ENCODE measurements around the gene SLC25A26.

SLC25A26 gene

DNA sequence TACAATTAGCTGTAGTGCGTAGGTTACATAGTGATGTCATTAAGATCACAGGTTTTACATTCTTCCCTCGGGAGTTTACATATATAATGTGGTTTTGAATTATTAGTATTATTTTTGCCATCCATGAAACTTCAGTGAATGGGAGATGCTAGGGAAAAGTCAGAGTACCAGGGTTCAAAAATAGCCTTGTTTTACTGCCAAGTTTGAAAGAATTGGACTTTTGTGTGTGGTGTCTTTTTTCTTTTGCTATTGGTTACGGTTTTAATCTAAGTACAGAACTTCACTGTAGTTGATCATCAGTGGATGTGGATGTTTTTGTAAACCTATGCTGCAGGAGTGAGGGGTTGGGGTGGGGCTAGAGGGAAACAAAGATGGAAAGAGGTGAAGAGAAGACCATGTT lies 20.7 kb downstream of the SLC25A26 start:
- no peak for TF ChIP-seq EZH2phosphoT487 (IDR thresholded peaks at IDR 0.05; ENCODE audit: borderline replicate concordance, low read length)
- TF ChIP-seq, protein P1, sequence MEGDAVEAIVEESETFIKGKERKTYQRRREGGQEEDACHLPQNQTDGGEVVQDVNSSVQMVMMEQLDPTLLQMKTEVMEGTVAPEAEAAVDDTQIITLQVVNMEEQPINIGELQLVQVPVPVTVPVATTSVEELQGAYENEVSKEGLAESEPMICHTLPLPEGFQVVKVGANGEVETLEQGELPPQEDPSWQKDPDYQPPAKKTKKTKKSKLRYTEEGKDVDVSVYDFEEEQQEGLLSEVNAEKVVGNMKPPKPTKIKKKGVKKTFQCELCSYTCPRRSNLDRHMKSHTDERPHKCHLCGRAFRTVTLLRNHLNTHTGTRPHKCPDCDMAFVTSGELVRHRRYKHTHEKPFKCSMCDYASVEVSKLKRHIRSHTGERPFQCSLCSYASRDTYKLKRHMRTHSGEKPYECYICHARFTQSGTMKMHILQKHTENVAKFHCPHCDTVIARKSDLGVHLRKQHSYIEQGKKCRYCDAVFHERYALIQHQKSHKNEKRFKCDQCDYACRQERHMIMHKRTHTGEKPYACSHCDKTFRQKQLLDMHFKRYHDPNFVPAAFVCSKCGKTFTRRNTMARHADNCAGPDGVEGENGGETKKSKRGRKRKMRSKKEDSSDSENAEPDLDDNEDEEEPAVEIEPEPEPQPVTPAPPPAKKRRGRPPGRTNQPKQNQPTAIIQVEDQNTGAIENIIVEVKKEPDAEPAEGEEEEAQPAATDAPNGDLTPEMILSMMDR (IDR thresholded peaks at IDR 0.05; ENCODE audit: low read depth, low read length, poor library complexity, severe bottlenecking): no peak
- H3K79me2 ChIP-seq (ENCODE audit: control insufficient read depth, low read length): peaks cover under 1% of the 10 kb centered on the region; the same call in 1 of the 2 replicates
- H3K4me2 ChIP-seq (ENCODE audit: low read length): no peak overlapping the region
- no peaks in the 10 kb centered on the region for H3K27me3 ChIP-seq (ENCODE audit: control insufficient read depth, low read length)
- H3K4me3 ChIP-seq (ENCODE audit: low read length): no peak overlapping the region
- H3K36me3 ChIP-seq (ENCODE audit: control insufficient read depth, low read length): peaks cover 38% of the 10 kb centered on the region
- H3F3A ChIP-seq (ENCODE audit: control insufficient read depth, insufficient read depth): no peaks in the 10 kb centered on the region
- H3K4me1 ChIP-seq (ENCODE audit: control insufficient read depth, low read length): no peaks in the 10 kb centered on the region
- no peaks in the 10 kb centered on the region for H4K20me1 ChIP-seq (ENCODE audit: control insufficient read depth, insufficient read depth, low read depth, low read length)
- no peaks in the 10 kb centered on the region for H3K9me2 ChIP-seq (replicated peaks; ENCODE audit: control insufficient read depth, low read length)
- H3K27ac ChIP-seq (ENCODE audit: low read depth, low read length): no peak overlapping the region
- peaks cover 12% of the 10 kb centered on the region; the same call in 1 of the 2 replicates for H3K9me3 ChIP-seq (ENCODE audit: control insufficient read depth, insufficient read depth, low read length)

DNA sequence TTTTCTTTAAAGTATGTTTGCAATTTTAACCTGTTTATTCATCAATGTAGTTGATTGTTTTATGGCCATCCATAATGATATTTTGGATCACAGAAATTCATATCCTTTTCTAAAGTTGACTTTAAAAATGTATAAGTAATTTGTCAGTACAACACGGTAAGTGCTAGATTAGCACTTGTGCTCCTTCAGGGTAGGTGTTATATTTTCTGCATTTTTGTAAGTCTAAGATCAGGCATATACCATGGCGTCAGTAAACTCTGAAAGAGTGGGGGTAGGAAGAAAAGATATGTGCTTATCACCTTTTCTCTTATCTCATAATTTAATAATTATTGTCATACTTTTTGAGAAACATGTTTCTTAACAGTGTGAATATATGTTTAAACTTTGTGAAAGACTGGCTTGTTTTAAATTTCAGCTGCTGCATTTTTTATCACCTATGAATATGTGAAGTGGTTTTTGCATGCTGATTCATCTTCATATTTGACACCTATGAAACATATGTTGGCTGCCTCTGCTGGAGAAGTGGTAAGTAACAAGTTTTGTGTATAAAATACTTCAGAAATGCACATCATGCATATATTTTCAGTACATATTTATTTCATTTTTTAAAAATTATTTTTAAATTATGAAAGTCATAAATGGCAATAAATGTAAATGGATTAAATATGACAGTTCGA lies 22.1 kb downstream of the SLC25A26 start:
- Histone ChIP-seq H3K27ac (ENCODE audit: low read depth, low read length) (no peak overlapping the region), H3K4me1 (ENCODE audit: control insufficient read depth, low read length) (no peaks in the 10 kb centered on the region), H3K9me3 (ENCODE audit: control insufficient read depth, insufficient read depth, low read length) (peaks cover 12% of the 10 kb centered on the region; the same call in 1 of the 2 replicates), H4K20me1 (ENCODE audit: control insufficient read depth, insufficient read depth, low read depth, low read length) (no peaks in the 10 kb centered on the region), H3K4me3 (ENCODE audit: low read length) (no peak overlapping the region), H3K27me3 (ENCODE audit: control insufficient read depth, low read length) (no peaks in the 10 kb centered on the region), H3K79me2 (ENCODE audit: control insufficient read depth, low read length) (no peaks in the 10 kb centered on the region), H3F3A (ENCODE audit: control insufficient read depth, insufficient read depth) (no peaks in the 10 kb centered on the region), H3K36me3 (ENCODE audit: control insufficient read depth, low read length) (peaks cover 34% of the 10 kb centered on the region), H3K9me2 (replicated peaks; ENCODE audit: control insufficient read depth, low read length) (no peaks in the 10 kb centered on the region), H3K4me2 (ENCODE audit: low read length) (no peak overlapping the region)
- TF ChIP-seq, protein P1 (IDR thresholded peaks at IDR 0.05; ENCODE audit: low read depth, low read length, poor library complexity, severe bottlenecking): no peak
- TF ChIP-seq EZH2phosphoT487 (IDR thresholded peaks at IDR 0.05; ENCODE audit: borderline replicate concordance, low read length): no peak

DNA sequence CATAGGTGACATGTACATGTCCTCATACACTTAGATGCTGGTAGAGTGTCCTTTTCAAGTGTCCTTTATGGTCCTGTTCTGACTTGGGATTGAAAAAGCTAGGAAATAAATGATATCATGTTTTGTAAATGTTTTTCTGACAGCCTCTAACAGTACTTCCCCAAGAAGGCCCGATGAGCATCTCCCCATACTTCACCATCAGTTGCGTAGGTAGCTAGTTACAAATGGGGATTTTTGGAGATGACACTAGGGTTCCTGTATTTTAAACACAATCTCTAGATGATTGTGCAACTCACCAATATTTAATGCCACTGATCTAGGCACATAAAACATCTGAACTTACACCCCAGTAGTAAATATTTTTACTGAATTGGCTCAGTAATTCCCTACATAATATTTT lies 27.8 kb downstream of the SLC25A26 start:
- Histone ChIP-seq H3K4me2 (ENCODE audit: low read length) (no peak overlapping the region), H4K20me1 (ENCODE audit: control insufficient read depth, insufficient read depth, low read depth, low read length) (no peaks in the 10 kb centered on the region), H3K4me1 (ENCODE audit: control insufficient read depth, low read length) (no peaks in the 10 kb centered on the region), H3K4me3 (ENCODE audit: low read length) (no peak overlapping the region), H3K27me3 (ENCODE audit: control insufficient read depth, low read length) (no peaks in the 10 kb centered on the region), H3K36me3 (ENCODE audit: control insufficient read depth, low read length) (peaks cover 6% of the 10 kb centered on the region), H3F3A (ENCODE audit: control insufficient read depth, insufficient read depth) (no peaks in the 10 kb centered on the region), H3K9me2 (replicated peaks; ENCODE audit: control insufficient read depth, low read length) (no peaks in the 10 kb centered on the region), H3K9me3 (ENCODE audit: control insufficient read depth, insufficient read depth, low read length) (no peaks in the 10 kb centered on the region), H3K79me2 (ENCODE audit: control insufficient read depth, low read length) (no peaks in the 10 kb centered on the region), H3K27ac (ENCODE audit: low read depth, low read length) (no peak overlapping the region)
- TF ChIP-seq, protein P1 (IDR thresholded peaks at IDR 0.05; ENCODE audit: low read depth, low read length, poor library complexity, severe bottlenecking): no peak
- no peak for TF ChIP-seq EZH2phosphoT487 (IDR thresholded peaks at IDR 0.05; ENCODE audit: borderline replicate concordance, low read length)
